Activated T-helper 17 cell treated with anti-CD3 and anti-CD28 coated beads, Interleukin-2, amount 50 U/mL, for 72 hours (primary cell): ENCODE data around the gene MALT1. TPM values are rescaled to one million over a fixed set of nuclear protein-coding genes. Genes with fewer than 3 reads are reported as not detected.

ENCODE experiments used
- ATAC-seq: fragments of 150-1000 bp; cut with Tn5 transposase; replicated peaks from 2 replicates; pipeline ENCODE4 v1.10.0; 2021; ENCODE audit warnings: mild to moderate bottlenecking, moderate library complexity
- H3K27ac Mint-ChIP-seq: one replicate; pipeline ENCODE4 v1.8.0; 2022; ENCODE audit warnings: mixed read lengths
- H3K27me3 Mint-ChIP-seq: one replicate; pipeline ENCODE4 v1.8.0; 2022; ENCODE audit warnings: mixed read lengths
- H3K36me3 Mint-ChIP-seq: one replicate; pipeline ENCODE4 v1.8.0; 2022; ENCODE audit warnings: low read depth, mild to moderate bottlenecking, mixed read lengths
- H3K4me1 Mint-ChIP-seq: one replicate; pipeline ENCODE4 v1.8.0; 2022; ENCODE audit warnings: mixed read lengths
- H3K4me3 Mint-ChIP-seq: one replicate; pipeline ENCODE4 v1.8.0; 2022; ENCODE audit warnings: mild to moderate bottlenecking, mixed read lengths
- H3K9me3 Mint-ChIP-seq: one replicate; pipeline ENCODE4 v1.8.0; 2022; ENCODE audit warnings: mixed read lengths
- total RNA-seq, 2 donors: library from RNA; stranded (reverse); gene quantifications; one replicate each; pipeline ENCODE4 v1.2.3, GENCODE V29; 2022

MALT1 gene
- total RNA-seq, 2 donors from 2014 or later: 45.3 to 92.3 TPM

GRCh38 chr18:58721566-58722239 is 50.4 kb downstream of the MALT1 start:
- no peaks in the 10 kb centered on the region for H3K9me3 Mint-ChIP-seq
- no peak for ATAC-seq
- no peak overlapping the region for H3K27ac Mint-ChIP-seq
- H3K4me3 Mint-ChIP-seq: no peak overlapping the region
- no peaks in the 10 kb centered on the region for H3K27me3 Mint-ChIP-seq
- peaks cover 82% of the 10 kb centered on the region for H3K36me3 Mint-ChIP-seq
- peaks cover 7% of the 10 kb centered on the region for H3K4me1 Mint-ChIP-seq

GRCh38 chr18:58723810-58724602 is 52.7 kb downstream of the MALT1 start:
- H3K4me1 Mint-ChIP-seq: peaks cover 5% of the 10 kb centered on the region
- no peaks in the 10 kb centered on the region for H3K9me3 Mint-ChIP-seq
- H3K27me3 Mint-ChIP-seq: no peaks in the 10 kb centered on the region
- no peak for ATAC-seq
- H3K36me3 Mint-ChIP-seq: peaks cover 81% of the 10 kb centered on the region
- H3K27ac Mint-ChIP-seq: no peak overlapping the region
- H3K4me3 Mint-ChIP-seq: no peak overlapping the region

GRCh38 chr18:58726671-58727070 is 55.4 kb downstream of the MALT1 start:
- no peaks in the 10 kb centered on the region for H3K27me3 Mint-ChIP-seq
- peak overlapping the region; percentile 27 for H3K27ac Mint-ChIP-seq
- ATAC-seq: no peak
- no peaks in the 10 kb centered on the region for H3K9me3 Mint-ChIP-seq
- peaks cover 88% of the 10 kb centered on the region for H3K36me3 Mint-ChIP-seq
- no peak overlapping the region for H3K4me3 Mint-ChIP-seq
- H3K4me1 Mint-ChIP-seq: peaks cover 10% of the 10 kb centered on the region

GRCh38 chr18:58727776-58728500 is 56.7 kb downstream of the MALT1 start:
- H3K9me3 Mint-ChIP-seq: no peaks in the 10 kb centered on the region
- H3K27me3 Mint-ChIP-seq: no peaks in the 10 kb centered on the region
- peaks cover 10% of the 10 kb centered on the region for H3K4me1 Mint-ChIP-seq
- H3K4me3 Mint-ChIP-seq: no peak overlapping the region
- peak overlapping the region; percentile 33 for H3K27ac Mint-ChIP-seq
- H3K36me3 Mint-ChIP-seq: peaks cover 90% of the 10 kb centered on the region
- no peak for ATAC-seq

- no peaks in the 10 kb centered on the region for H3K27me3 Mint-ChIP-seq
- no peak overlapping the region for H3K27ac Mint-ChIP-seq
- ATAC-seq: no peak
- H3K36me3 Mint-ChIP-seq: peaks cover 89% of the 10 kb centered on the region
- no peaks in the 10 kb centered on the region for H3K9me3 Mint-ChIP-seq
- no peak overlapping the region for H3K4me3 Mint-ChIP-seq
- H3K4me1 Mint-ChIP-seq: peaks cover 10% of the 10 kb centered on the region
Measured at GRCh38 chr18:58728719-58729118, 57.5 kb downstream of the MALT1 start.

GRCh38 chr18:58730618-58731017 is 59.4 kb downstream of the MALT1 start:
- H3K27ac Mint-ChIP-seq: peak overlapping the region; percentile 18
- no peak overlapping the region for H3K4me3 Mint-ChIP-seq
- peaks cover 10% of the 10 kb centered on the region for H3K4me1 Mint-ChIP-seq
- no peak for ATAC-seq
- H3K9me3 Mint-ChIP-seq: no peaks in the 10 kb centered on the region
- H3K36me3 Mint-ChIP-seq: peaks cover 92% of the 10 kb centered on the region
- H3K27me3 Mint-ChIP-seq: no peaks in the 10 kb centered on the region

- no peak for ATAC-seq
- Mint-ChIP-seq H3K4me3 (no peak overlapping the region), H3K27me3 (no peaks in the 10 kb centered on the region), H3K27ac (no peak overlapping the region), H3K36me3 (peaks cover 92% of the 10 kb centered on the region), H3K4me1 (peaks cover 6% of the 10 kb centered on the region), H3K9me3 (no peaks in the 10 kb centered on the region)
Measured at GRCh38 chr18:58732471-58732870, 61.2 kb downstream of the MALT1 start.

GRCh38 chr18:58733866-58734265 is 62.6 kb downstream of the MALT1 start:
- no peak for ATAC-seq
- no peak overlapping the region for H3K27ac Mint-ChIP-seq
- H3K9me3 Mint-ChIP-seq: no peaks in the 10 kb centered on the region
- H3K27me3 Mint-ChIP-seq: no peaks in the 10 kb centered on the region
- H3K4me1 Mint-ChIP-seq: peaks cover 6% of the 10 kb centered on the region
- peaks cover 93% of the 10 kb centered on the region for H3K36me3 Mint-ChIP-seq
- no peak overlapping the region for H3K4me3 Mint-ChIP-seq

GRCh38 chr18:58738322-58738721 is 67.1 kb downstream of the MALT1 start:
- Mint-ChIP-seq H3K27me3 (no peaks in the 10 kb centered on the region), H3K4me3 (no peak overlapping the region), H3K27ac (no peak overlapping the region), H3K9me3 (no peaks in the 10 kb centered on the region), H3K36me3 (peaks cover 88% of the 10 kb centered on the region), H3K4me1 (peaks cover 9% of the 10 kb centered on the region)
- ATAC-seq: no peak

- no peaks in the 10 kb centered on the region for H3K4me1 Mint-ChIP-seq
- no peaks in the 10 kb centered on the region for H3K27me3 Mint-ChIP-seq
- H3K9me3 Mint-ChIP-seq: no peaks in the 10 kb centered on the region
- H3K27ac Mint-ChIP-seq: no peak overlapping the region
- H3K4me3 Mint-ChIP-seq: no peak overlapping the region
- ATAC-seq: no peak
- H3K36me3 Mint-ChIP-seq: peaks cover 94% of the 10 kb centered on the region
Measured at GRCh38 chr18:58745914-58746313, 74.6 kb downstream of the MALT1 start.

GRCh38 chr18:58748899-58749595 is 77.8 kb downstream of the MALT1 start:
- Mint-ChIP-seq H3K27me3 (no peaks in the 10 kb centered on the region), H3K9me3 (no peaks in the 10 kb centered on the region), H3K4me1 (no peaks in the 10 kb centered on the region), H3K4me3 (no peak overlapping the region), H3K36me3 (peaks cover 83% of the 10 kb centered on the region), H3K27ac (no peak overlapping the region)
- ATAC-seq: peak; percentile 31

- no peak for ATAC-seq
Measured at GRCh38 chr18:58753976-58754375, 82.7 kb downstream of the MALT1 start.

GRCh38 chr18:58754544-58755068 is 83.3 kb downstream of the MALT1 start:
- ATAC-seq: peak; percentile 37
- Mint-ChIP-seq H3K9me3 (no peaks in the 10 kb centered on the region), H3K4me3 (peak overlapping the region; percentile 56), H3K27me3 (peaks cover 7% of the 10 kb centered on the region), H3K4me1 (peaks cover 12% of the 10 kb centered on the region), H3K27ac (peak overlapping the region; percentile 53), H3K36me3 (peaks cover 27% of the 10 kb centered on the region)

More at GRCh38 chr18:58753976-58754375, 82.7 kb downstream of the MALT1 start:
- Mint-ChIP-seq H3K27me3 (peaks cover 5% of the 10 kb centered on the region), H3K4me3 (no peak overlapping the region), H3K27ac (no peak overlapping the region), H3K9me3 (no peaks in the 10 kb centered on the region), H3K36me3 (peaks cover 33% of the 10 kb centered on the region), H3K4me1 (peaks cover 12% of the 10 kb centered on the region)
